Measurements from ENCODE around the gene LILRB5. TPM values are rescaled to one million over a fixed set of nuclear protein-coding genes. Genes with fewer than 3 reads are reported as not detected.

LILRB5 gene
- total RNA-seq, 4 donors from 2014 or later = 24.0 to 75.5 (median 39.4) TPM

GRCh38 chr19:54201980-54202379, 55.1 kb downstream of the LILRB5 start:
- no peak for TF ChIP-seq CTCF (IDR thresholded peaks at IDR 0.05)
- ATAC-seq (ENCODE audit: low FRiP score) (no peak), DNase-seq (ENCODE audit: low spot score) (no peak)

GRCh38 chr19:54201172-54201701, 55.8 kb downstream of the LILRB5 start:
- no peak for TF ChIP-seq CTCF (IDR thresholded peaks at IDR 0.05)
- DNase-seq (ENCODE audit: low spot score) (no peak), ATAC-seq (ENCODE audit: low FRiP score) (no peak)

Small RNAs within 50 kb of the gene (small RNA-seq; reads per million reads assigned to genes)
- gene AC245884.12 (not detected), gene MIR4752 (not detected), gene RNU6-1307P (not detected)

Other genes with a start within 250 kb of the LILRB5 start
- gene VSTM1, start 193.4 kb downstream of the LILRB5 start, total RNA-seq = not detected
- not detected for gene TARM1, start 175.9 kb downstream of the LILRB5 start, total RNA-seq
- gene OSCAR, start 156.5 kb downstream of the LILRB5 start, total RNA-seq = 1 to 10 TPM; 1.3 to 8.3 (median 5.5) TPM
- gene NDUFA3, start 154.4 kb downstream of the LILRB5 start, total RNA-seq = 10 to 100 TPM in 3 of 4 donors, 1 to 10 TPM in 1; 7.1 to 33.0 (median 28.6) TPM
- gene TFPT, start 141.6 kb downstream of the LILRB5 start, total RNA-seq = 10 to 100 TPM in 3 of 4 donors, 1 to 10 TPM in 1; 9.7 to 19.9 (median 15.6) TPM
- gene PRPF31, start 141.5 kb downstream of the LILRB5 start, total RNA-seq = 10 to 100 TPM; 33.8 to 50.1 (median 39.7) TPM
- 10 to 100 TPM; 13.4 to 24.4 (median 19.0) TPM for gene CNOT3, start 119.5 kb downstream of the LILRB5 start, total RNA-seq
- 10 to 100 TPM in 1 of 4 donors, 1 to 10 TPM in 3; 5.3 to 12.3 (median 7.4) TPM for gene LENG1, start 97.6 kb downstream of the LILRB5 start, total RNA-seq
- 1 to 10 TPM in 3 of 4 donors, not detected in 1; 1.2 to 4.1 (median 1.6) TPM for gene TMC4, start 84.1 kb downstream of the LILRB5 start, total RNA-seq
- 10 to 100 TPM; 21.0 to 72.4 (median 32.7) TPM for gene MBOAT7, start 67.7 kb downstream of the LILRB5 start, total RNA-seq
- 10 to 100 TPM; 36.1 to 49.3 (median 40.3) TPM for gene TSEN34, start 66.0 kb downstream of the LILRB5 start, total RNA-seq
- gene RPS9, start 56.4 kb downstream of the LILRB5 start, total RNA-seq = 1,000 to 10,000 TPM; 1,567 to 2,105 (median 1,838) TPM
- 100 to 1,000 TPM in 1 of 4 donors, 10 to 100 TPM in 3; 11.7 to 135 (median 71.5) TPM for gene LILRB3, start 34.3 kb downstream of the LILRB5 start, total RNA-seq
- gene LILRA6, start 14.5 kb downstream of the LILRB5 start, total RNA-seq = 10 to 100 TPM in 1 of 4 donors, 1 to 10 TPM in 3; 2.1 to 13.6 (median 7.3) TPM
- 10 to 100 TPM in 2 of 4 donors, 1 to 10 TPM in 2; 3.5 to 15.4 (median 10.1) TPM for gene LILRB2, start 23.8 kb upstream of the LILRB5 start, total RNA-seq
- 10 to 100 TPM in 1 of 4 donors, 1 to 10 TPM in 3; 3.7 to 13.2 (median 7.8) TPM for gene LILRA5, start 55.9 kb upstream of the LILRB5 start, total RNA-seq
- gene LILRA4, start 81.9 kb upstream of the LILRB5 start, total RNA-seq = under 1 TPM in 1 of 4 donors, not detected in 3; 0.56 TPM
- gene LAIR1, start 107.7 kb upstream of the LILRB5 start, total RNA-seq = 10 to 100 TPM; 24.3 to 82.5 (median 37.0) TPM
- gene TTYH1, start 158.2 kb upstream of the LILRB5 start, total RNA-seq = under 1 TPM in 2 of 4 donors, not detected in 2; 0.28 to 0.84 TPM
- gene LENG8, start 191.9 kb upstream of the LILRB5 start, total RNA-seq = 100 to 1,000 TPM in 2 of 4 donors, 10 to 100 TPM in 2; 79.5 to 160 (median 112) TPM
- gene LENG9, start 206.5 kb upstream of the LILRB5 start, total RNA-seq = 1 to 10 TPM; 6.6 to 9.1 (median 7.8) TPM
- gene CDC42EP5, start 216.0 kb upstream of the LILRB5 start, total RNA-seq = 10 to 100 TPM; 12.1 to 24.1 (median 17.4) TPM
- gene LAIR2, start 245.6 kb upstream of the LILRB5 start, total RNA-seq = not detected

Data from omental fat pad (tissue), 4 donors.